Activated T-cell treated with anti-CD3 and anti-CD28 coated beads for 4 hours (primary cell): ENCODE results near the gene SEMA3E.
"Not testable (repeated sequence)": the region's sequence is repeated elsewhere in the genome, so short reads cannot be mapped to it uniquely, and the experiment has no call there.

ENCODE experiments used
- DNase-seq: peaks from one replicate; pipeline ENCODE4 v3.0.0-alpha.2; 2020

SEMA3E gene

GRCh38 chr7:83484826-83485225 is 164.1 kb downstream of the SEMA3E start:
- DNase-seq = no peak

GRCh38 chr7:83484266-83484665 is 164.7 kb downstream of the SEMA3E start:
- no peak for DNase-seq

- DNase-seq = no peak
These were observed 170.3 kb downstream of the SEMA3E start for GRCh38 chr7:83478616-83479015.

- DNase-seq = no peak
These were observed 172.4 kb downstream of the SEMA3E start for GRCh38 chr7:83476511-83477050.

GRCh38 chr7:83475420-83475819 is 173.5 kb downstream of the SEMA3E start:
- no peak for DNase-seq

- no peak for DNase-seq
These were observed 176.6 kb downstream of the SEMA3E start for GRCh38 chr7:83472376-83472775.

GRCh38 chr7:83469491-83469890 is 179.4 kb downstream of the SEMA3E start:
- no peak for DNase-seq

GRCh38 chr7:83469076-83469475 is 179.9 kb downstream of the SEMA3E start:
- no peak for DNase-seq

- DNase-seq = no peak
These were observed 180.6 kb downstream of the SEMA3E start for GRCh38 chr7:83468251-83468739.

- DNase-seq = no peak
These were observed 181.4 kb downstream of the SEMA3E start for GRCh38 chr7:83467493-83467892.

GRCh38 chr7:83466956-83467355 is 182.0 kb downstream of the SEMA3E start:
- DNase-seq = no peak

GRCh38 chr7:83466187-83466923 is 182.6 kb downstream of the SEMA3E start:
- DNase-seq = no peak

GRCh38 chr7:83465643-83466042 is 183.3 kb downstream of the SEMA3E start:
- no peak for DNase-seq

- DNase-seq = not testable (repeated sequence)
These were observed 187.1 kb downstream of the SEMA3E start for GRCh38 chr7:83461820-83462219.

- not testable (repeated sequence) for DNase-seq
These were observed 188.8 kb downstream of the SEMA3E start for GRCh38 chr7:83459930-83460653.

- not testable (repeated sequence) for DNase-seq
These were observed 189.6 kb downstream of the SEMA3E start for GRCh38 chr7:83459101-83459929.

- no peak for DNase-seq
These were observed 191.7 kb downstream of the SEMA3E start for GRCh38 chr7:83457022-83457892.

GRCh38 chr7:83456413-83456812 is 192.5 kb downstream of the SEMA3E start:
- DNase-seq = no peak

- no peak for DNase-seq
These were observed 193.3 kb downstream of the SEMA3E start for GRCh38 chr7:83455612-83456011.

GRCh38 chr7:83452256-83452655 is 196.7 kb downstream of the SEMA3E start:
- no peak for DNase-seq

- DNase-seq = no peak
These were observed 197.4 kb downstream of the SEMA3E start for GRCh38 chr7:83451501-83452045.

GRCh38 chr7:83449781-83450180 is 199.2 kb downstream of the SEMA3E start:
- no peak for DNase-seq
